Brain microvascular endothelial cell (primary cell): ENCODE results near the gene OFD1.

Experiments used
- DNase-seq: peaks from one replicate; pipeline ENCODE4 v3.0.0-alpha.2; 2020
- H3K27ac ChIP-seq: fragments of 250-450 bp; sonication (Bioruptor Pico); 2 replicates; pipeline ENCODE4 v1.5.1; 2020; ENCODE audit warnings: mild to moderate bottlenecking, moderate library complexity
- H3K27me3 ChIP-seq: fragments of 250-450 bp; sonication (Bioruptor Pico); replicated peaks from 2 replicates; pipeline ENCODE4 v1.5.1; 2020; ENCODE audit warnings: mild to moderate bottlenecking
- H3K36me3 ChIP-seq: fragments of 250-450 bp; sonication (Bioruptor Pico); replicated peaks from 2 replicates; pipeline ENCODE4 v1.5.1; 2020; ENCODE audit warnings: mild to moderate bottlenecking
- H3K4me3 ChIP-seq: 2 replicates; pipeline ENCODE4 v1.5.1; 2011; ENCODE audit warnings: low read depth, mild to moderate bottlenecking, control low read depth, low read length, moderate library complexity
- CTCF ChIP-seq: IDR thresholded peaks from 2 replicates; pipeline ENCODE4 v1.5.1; 2011; ENCODE audit warnings: low read depth, mild to moderate bottlenecking, moderate library complexity, low read length, control low read depth, inconsistent platforms; ENCODE audit errors: missing control alignments
- in situ Hi-C: cut with HindIII; loops from 2 replicates; pipeline ENCODE4 v1.10.0; 2017; ENCODE audit warnings: low sequenced_read_pairs, low pct_ligation_motif_present

OFD1 gene

GRCh38 chrX:13742397-13743176 is 8.0 kb downstream of the OFD1 start:
- in situ Hi-C loops: no loop called here
- no peak for DNase-seq
- Histone ChIP-seq H3K27ac (no peak overlapping the region), H3K4me3 (no peak overlapping the region), H3K27me3 (no peaks in the 10 kb centered on the region), H3K36me3 (no peaks in the 10 kb centered on the region)
- TF ChIP-seq CTCF: no peak

- Histone ChIP-seq H3K27me3 (no peaks in the 10 kb centered on the region), H3K36me3 (peaks cover 2% of the 10 kb centered on the region), H3K27ac (no peak overlapping the region), H3K4me3 (no peak overlapping the region)
- TF ChIP-seq CTCF: peak; percentile 75
- in situ Hi-C loops: no loop called here
- peak; percentile 39 for DNase-seq
Observed at GRCh38 chrX:13747836-13748235, 13.3 kb downstream of the OFD1 start.

DNA sequence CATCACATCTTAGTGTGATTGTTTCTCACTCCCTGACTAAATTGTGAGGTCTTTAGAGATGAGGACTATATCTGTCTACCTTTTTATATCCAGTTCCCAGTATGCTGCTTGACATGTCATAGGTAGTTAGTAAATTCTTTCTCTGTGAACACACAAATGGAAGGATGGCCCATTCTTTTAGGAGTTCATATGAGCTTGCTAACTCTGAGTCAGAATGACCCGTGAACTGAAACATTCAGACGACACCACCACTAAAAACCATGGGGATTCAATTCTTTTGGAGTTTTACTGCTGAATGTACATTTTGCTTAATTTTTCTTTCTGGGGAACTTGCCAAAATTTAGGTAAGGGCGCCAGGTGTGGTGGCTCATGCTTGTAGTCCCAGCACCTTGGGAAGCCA is 13.9 kb downstream of the OFD1 start:
- in situ Hi-C loops: no loop called here
- Histone ChIP-seq H3K27me3 (no peaks in the 10 kb centered on the region), H3K27ac (no peak overlapping the region), H3K4me3 (no peak overlapping the region), H3K36me3 (peaks cover 2% of the 10 kb centered on the region)
- DNase-seq: no peak
- no peak for TF ChIP-seq CTCF

- Histone ChIP-seq H3K27me3 (no peaks in the 10 kb centered on the region), H3K36me3 (peaks cover 2% of the 10 kb centered on the region), H3K4me3 (no peak overlapping the region), H3K27ac (no peak overlapping the region)
- peak; percentile 64 for TF ChIP-seq CTCF
- DNase-seq: peak; percentile 49
- in situ Hi-C loops: no loop called here
Observed at GRCh38 chrX:13750204-13750603, 15.7 kb downstream of the OFD1 start.

GRCh38 chrX:13750812-13751211 is 16.3 kb downstream of the OFD1 start:
- TF ChIP-seq CTCF: no peak
- no peaks in the 10 kb centered on the region for H3K27me3 ChIP-seq
- no peak for DNase-seq
- H3K27ac ChIP-seq: no peak overlapping the region
- H3K4me3 ChIP-seq: no peak overlapping the region
- peaks cover 2% of the 10 kb centered on the region for H3K36me3 ChIP-seq
- in situ Hi-C loops: no loop called here

DNA sequence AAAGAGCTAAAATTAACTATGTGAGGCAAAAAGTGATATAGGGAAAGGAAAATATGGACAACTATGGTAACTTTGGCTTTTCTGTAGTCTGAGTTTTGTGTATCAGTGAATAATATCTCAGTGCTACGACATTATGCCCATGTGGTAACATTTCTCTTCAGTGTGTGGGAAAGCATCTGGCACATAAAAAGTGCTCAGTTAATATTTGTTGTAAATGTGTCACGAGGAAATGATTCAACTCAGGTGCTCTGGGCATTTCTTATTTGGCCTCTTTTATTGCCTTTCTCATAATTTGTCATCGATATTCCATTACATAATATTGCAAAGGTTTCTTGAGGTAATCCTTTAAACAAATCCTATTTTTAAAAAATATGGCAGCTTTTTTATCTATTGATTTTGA is 17.6 kb downstream of the OFD1 start:
- Histone ChIP-seq H3K4me3 (no peak overlapping the region), H3K27ac (no peak overlapping the region), H3K27me3 (no peaks in the 10 kb centered on the region), H3K36me3 (peaks cover 8% of the 10 kb centered on the region)
- TF ChIP-seq CTCF: no peak
- no peak for DNase-seq
- in situ Hi-C loops: no loop called here
